AG04449 (cell line): ENCODE measurements around the gene DENND4B.

Experiments
- CTCF ChIA-PET: fragments of 350-600 bp; formaldehyde crosslinking; extraction: SDS; loops from one replicate; lab custom pipeline; 2021; ENCODE audit warnings: antibody characterized with exemption; lab: Yijun Ruan, JAX
- POLR2A ChIA-PET: fragments of 400-600, 350-600 bp; formaldehyde crosslinking; extraction: SDS; loops from one replicate; lab custom pipeline; 2020; ENCODE audit warnings: antibody characterized with exemption, inconsistent platforms; lab: Yijun Ruan, JAX
- DNase-seq: peaks from one replicate; pipeline ENCODE4 v3.0.0-alpha.2; 2010; ENCODE audit warnings: low read depth, low spot score
- H3K4me3 ChIP-seq: 2 replicates; pipeline ENCODE4 v1.5.1; 2011; ENCODE audit warnings: low read depth, mild to moderate bottlenecking, control low read depth, low read length
- CTCF ChIP-seq: IDR thresholded peaks from one replicate; pipeline ENCODE4 v1.5.1; 2011; ENCODE audit warnings: mild to moderate bottlenecking, moderate library complexity, low read length, control low read depth, inconsistent platforms; ENCODE audit not compliant: insufficient read depth; ENCODE audit errors: missing control alignments

The DENND4B gene

DNA sequence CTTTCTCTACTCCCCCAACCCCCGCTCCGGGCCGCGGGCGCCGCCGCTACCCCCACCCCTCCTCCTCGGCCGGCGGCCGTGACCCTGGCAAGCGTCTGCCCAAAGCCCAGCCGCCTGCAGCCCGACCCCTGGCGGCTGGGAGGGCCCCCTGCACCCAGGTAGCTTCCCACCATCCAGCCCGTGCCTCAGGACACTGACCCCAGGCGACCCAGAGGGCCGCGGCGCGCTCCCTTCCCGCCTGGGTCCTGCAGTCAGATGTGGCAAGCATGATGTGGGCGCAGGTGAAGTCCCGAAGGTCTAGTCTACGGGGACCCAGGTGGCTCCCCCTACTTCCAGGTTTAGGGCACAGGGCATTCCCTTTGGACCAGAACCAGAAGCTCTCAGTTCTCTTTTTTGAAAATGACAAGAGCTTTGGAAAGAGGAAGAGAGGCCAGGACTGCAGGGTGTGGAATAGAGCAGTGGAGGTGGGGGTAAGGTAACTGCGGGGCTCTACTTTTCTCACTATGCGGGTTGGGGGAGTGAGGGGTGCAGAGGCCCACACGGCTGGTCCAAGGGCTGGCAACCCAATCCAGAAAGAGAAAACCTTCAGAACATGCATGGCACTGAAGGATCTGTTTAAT, at the start of gene DENND4B:
Gene DENND4B (minus strand): TSS at position 97 of the 620 bp plus-strand sequence. CDS start 2,344 bp downstream, outside the sequence.
- CTCF ChIA-PET: interaction anchor here (0.6 to 4.5 kb wide), 40 partner anchors 9 to 594 kb away, joined by 3 to 83 read pairs (median 5); partner anchors contain the start of genes CREB3L4, CRTC2, GATAD2B and JTB
- no peak for DNase-seq

GRCh38 chr1:153995640-153996039, 49.1 kb upstream of the DENND4B start:
- DNase-seq: no peak
- H3K4me3 ChIP-seq: no peak overlapping the region
- ChIA-PET POLR2A (no interaction called here), CTCF (interaction anchor here (1.6 kb wide), 1 partner anchor 9 kb away, joined by 12 read pairs; the partner anchor contains the start of gene RAB13)
- TF ChIP-seq CTCF: no peak

More for the DNA sequence above, at the start of gene DENND4B:
- H3K4me3 ChIP-seq: peak within 1 kb of the TSS; percentile 77
- POLR2A ChIA-PET: interaction anchor here (0.5 to 2.4 kb wide), 9 partner anchors 10 to 319 kb away, joined by 3 to 18 read pairs (median 8); partner anchors contain the start of genes CREB3L4, GATAD2B, RAB13 and RPS27
- TF ChIP-seq CTCF: peak; percentile 98

GRCh38 chr1:153995202-153995601, 48.7 kb upstream of the DENND4B start:
- POLR2A ChIA-PET: interaction anchor here (0.6 to 0.7 kb wide), 2 partner anchors 27 to 204 kb away, joined by 3 read pairs; no protein-coding TSS in a partner anchor
- CTCF ChIA-PET: interaction anchor here (1.6 kb wide), 1 partner anchor 9 kb away, joined by 12 read pairs; the partner anchor contains the start of gene RAB13
- no peak for TF ChIP-seq CTCF
- DNase-seq: no peak
- no peak overlapping the region for H3K4me3 ChIP-seq

- POLR2A ChIA-PET: interaction anchor here (0.9 to 2.8 kb wide), 5 partner anchors 8 to 447 kb away, joined by 3 to 19 read pairs (median 9); partner anchors contain the start of gene CREB3L4
- peak overlapping the region; percentile 69 for H3K4me3 ChIP-seq
- CTCF ChIA-PET: interaction anchor here (1.0 to 2.5 kb wide), 4 partner anchors 312 to 315 kb away, joined by 3 to 10 read pairs (median 3); no protein-coding TSS in a partner anchor
- no peak for DNase-seq
- no peak for TF ChIP-seq CTCF
Observed at GRCh38 chr1:153991806-153992205, 45.3 kb upstream of the DENND4B start.

DNA sequence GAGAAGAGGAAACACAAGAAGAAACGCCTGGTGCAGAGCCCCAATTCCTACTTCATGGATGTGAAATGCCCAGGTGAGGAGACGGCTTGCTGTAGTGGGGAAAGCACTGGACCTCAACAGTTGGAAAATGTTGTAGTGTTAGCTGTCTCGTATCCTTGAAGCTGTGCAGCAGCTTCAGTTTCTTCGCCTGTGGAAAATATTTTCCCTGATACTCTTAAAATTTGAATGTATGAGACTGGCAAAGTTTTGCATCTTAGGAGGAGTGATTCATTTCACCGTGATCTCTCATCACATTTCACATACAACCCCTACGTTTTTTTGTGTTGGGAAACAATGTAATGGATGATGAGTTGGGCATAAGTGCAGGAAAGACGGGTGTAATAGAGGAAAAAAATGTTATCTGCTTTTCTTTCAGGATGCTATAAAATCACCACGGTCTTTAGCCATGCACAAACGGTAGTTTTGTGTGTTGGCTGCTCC, 44.7 kb upstream of the DENND4B start:
- no peak for DNase-seq
- ChIA-PET POLR2A (interaction anchor here (0.9 to 2.8 kb wide), 13 partner anchors 8 to 446 kb away, joined by 3 to 42 read pairs (median 9); partner anchors contain the start of genes CREB3L4, DENND4B, JTB and SLC39A1), CTCF (interaction anchor here (0.7 to 2.5 kb wide), 4 partner anchors 10 to 315 kb away, joined by 3 to 10 read pairs (median 3); no protein-coding TSS in a partner anchor)
- no peak for TF ChIP-seq CTCF
- peak overlapping the region; percentile 69 for H3K4me3 ChIP-seq
